ENCODE data around the gene PKD2.
"Not testable (repeated sequence)": the region's sequence is repeated elsewhere in the genome, so short reads cannot be mapped to it uniquely, and the experiment has no call there.

PKD2 gene

DNA sequence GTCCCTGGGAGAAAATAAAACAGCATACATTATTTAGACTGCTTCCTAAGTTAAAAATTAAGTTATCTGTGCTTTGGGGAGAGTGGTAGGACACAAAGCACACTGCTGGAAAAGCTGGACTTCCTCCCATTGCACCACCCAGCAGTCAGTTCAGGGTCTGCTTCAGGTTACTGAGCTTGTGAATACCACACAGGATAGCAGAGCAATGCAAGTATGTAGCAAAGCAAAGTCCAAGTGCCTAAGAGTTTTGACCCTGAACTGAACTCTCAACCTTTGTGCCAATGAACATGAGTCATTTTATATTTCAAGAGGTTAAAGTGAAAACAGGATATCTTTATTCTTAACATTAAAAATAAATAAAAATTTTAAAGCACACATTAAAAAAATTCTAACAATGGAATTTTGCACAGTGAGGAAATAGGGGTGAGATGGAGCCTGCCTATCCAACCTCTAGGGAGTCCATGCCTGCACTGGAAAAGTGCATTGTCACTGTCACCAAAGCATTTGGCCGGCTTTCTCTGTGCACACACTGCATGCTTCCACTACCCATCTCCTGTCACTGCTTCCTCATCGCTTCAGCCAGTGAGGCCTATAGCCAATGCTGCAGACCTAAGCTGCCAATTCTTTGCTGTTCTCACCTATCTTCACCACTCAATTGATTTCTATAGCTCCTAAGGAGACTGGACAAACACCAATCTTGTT, 100.1 kb downstream of the PKD2 start:
- no peak for DNase-seq (ENCODE audit: insufficient read length, low spot score)
- no peak for FAIRE-seq

GRCh38 chr4:88108108-88108465, 100.7 kb downstream of the PKD2 start:
- FAIRE-seq; DNase-seq (ENCODE audit: insufficient read length, low spot score): not testable (repeated sequence)

GRCh38 chr4:88108747-88109122, 101.3 kb downstream of the PKD2 start:
- no peak for DNase-seq (ENCODE audit: insufficient read length, low spot score)

GRCh38 chr4:88109123-88109881, 101.9 kb downstream of the PKD2 start:
- no peak for DNase-seq (ENCODE audit: insufficient read length, low spot score)
- no peak for FAIRE-seq

More at GRCh38 chr4:88108747-88109122, 101.3 kb downstream of the PKD2 start:
- no peak for FAIRE-seq

GRCh38 chr4:88110826-88111225, 103.4 kb downstream of the PKD2 start:
- no peak for DNase-seq (ENCODE audit: insufficient read length, low spot score)
- FAIRE-seq = no peak

DNA sequence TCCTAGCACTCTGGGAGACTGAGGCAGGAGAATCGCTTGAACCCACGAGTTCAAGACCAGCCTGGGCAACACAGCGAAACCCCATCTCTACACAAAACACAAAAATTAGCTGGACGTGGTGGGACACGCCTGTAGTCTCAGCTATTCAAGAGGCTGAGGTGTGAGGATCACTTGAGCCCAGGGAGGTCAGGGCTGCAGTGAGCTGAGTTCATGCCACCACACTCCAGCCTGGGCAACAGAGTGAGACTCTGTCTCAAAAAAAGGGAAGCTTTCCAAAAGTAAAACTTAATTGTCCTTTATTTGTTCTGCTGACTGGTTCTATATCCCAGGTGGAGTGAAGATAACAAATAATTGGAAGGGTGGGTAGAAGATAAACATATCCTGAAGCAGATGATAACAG, 105.4 kb downstream of the PKD2 start:
- no peak for DNase-seq (ENCODE audit: insufficient read length, low spot score)
- FAIRE-seq = no peak

DNA sequence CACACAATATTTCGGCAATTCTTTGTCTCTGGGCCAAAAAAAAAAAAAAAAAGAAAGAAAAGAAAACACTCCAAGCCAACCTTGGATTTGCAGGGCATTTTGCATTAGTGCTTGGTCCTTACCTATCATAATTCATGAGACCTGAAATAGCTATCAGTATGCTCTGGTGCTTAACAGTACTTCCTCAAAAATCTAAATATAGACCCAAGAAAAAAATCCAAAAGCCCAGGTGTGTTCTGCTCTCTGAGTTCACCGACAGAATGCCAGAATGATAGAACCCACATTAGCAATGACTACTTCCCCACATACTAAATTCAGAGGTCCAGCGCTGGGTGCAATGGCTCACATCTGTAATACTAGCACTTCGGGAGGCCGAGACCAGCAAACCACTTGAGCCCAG, 108.2 kb downstream of the PKD2 start:
- DNase-seq (ENCODE audit: insufficient read length, low spot score) (no peak), FAIRE-seq (no peak)

GRCh38 chr4:88119943-88120342, 112.5 kb downstream of the PKD2 start:
- DNase-seq (ENCODE audit: insufficient read length, low spot score) (no peak), FAIRE-seq (no peak)

DNA sequence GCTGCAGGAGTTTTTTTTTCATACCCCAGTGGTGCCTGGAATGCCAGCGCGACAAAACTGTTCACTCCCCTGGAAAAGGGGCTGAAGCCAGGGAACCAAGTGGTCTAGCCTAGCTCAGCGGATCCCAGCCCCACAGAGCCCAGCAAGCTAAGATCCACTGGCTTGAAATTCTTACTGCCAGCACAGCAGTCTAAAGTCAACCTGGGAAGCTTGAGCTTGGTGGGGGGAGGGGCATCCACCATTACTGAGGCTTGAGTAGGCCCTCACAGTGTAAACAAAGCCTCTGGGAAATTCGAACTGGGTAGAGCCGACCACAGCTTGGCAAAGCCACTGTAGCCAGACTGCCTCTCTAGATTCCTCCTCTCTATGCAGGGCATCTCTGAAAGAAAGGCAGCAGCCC, 114.8 kb downstream of the PKD2 start:
- DNase-seq (ENCODE audit: insufficient read length, low spot score); FAIRE-seq: not testable (repeated sequence)
